ENCODE results near the gene TRIM8. TPM values are rescaled to one million over a fixed set of nuclear protein-coding genes. Genes with fewer than 3 reads are reported as not detected.

TRIM8 gene
- total and polyA plus RNA-seq, 5 experiments from 2014 or later: 27.5 to 67.3 (median 53.2) TPM

- ATAC-seq (peak; percentile 57 to 75), DNase-seq (peak; percentile 89 to 99 (median 96))
- Mint-ChIP-seq H3K9me3 (no peaks in the 10 kb centered on the region), H3K36me3 (no peaks in the 10 kb centered on the region), H3K4me1 (peaks cover 15 to 20% (median 17%) of the 10 kb centered on the region in 4 donors), H3K4me3 (peak overlapping the region; percentile 84 to 98 (median 92)), H3K27ac (peak overlapping the region; percentile 87 to 98 (median 96)), H3K27me3 (no peaks in the 10 kb centered on the region)
- POLR2A ChIA-PET: interaction anchor here (0.5 to 1.8 kb wide), 20 partner anchors 14 to 824 kb away, joined by 3 to 26 read pairs (median 4); partner anchors contain the start of genes ACTR1A, ARL3, NFKB2 and OGA
Measured at GRCh38 chr10:102641880-102642735, 2.2 kb upstream of the TRIM8 start.

- no peaks in the 10 kb centered on the region for H3K27me3 Mint-ChIP-seq
Measured at GRCh38 chr10:102642736-102643335, 1.4 kb upstream of the TRIM8 start.

GRCh38 chr10:102643336-102644065 is 778 bp upstream of the TRIM8 start:
- peak overlapping the region; percentile 37 to 96 (median 94) for H3K27ac Mint-ChIP-seq
- peaks cover 29 to 33% (median 31%) of the 10 kb centered on the region in 4 donors for H3K4me1 Mint-ChIP-seq
- H3K9me3 Mint-ChIP-seq: no peaks in the 10 kb centered on the region
- POLR2A ChIA-PET: interaction anchor here (0.6 to 15.9 kb wide), 21 partner anchors 16 to 275 kb away, joined by 3 to 624 read pairs (median 9); partner anchors contain the start of genes ACTR1A, ARL3, C10orf95 and CNNM2
- no peaks in the 10 kb centered on the region for H3K27me3 Mint-ChIP-seq
- ATAC-seq (peak in 1 of 2 donors; percentile 2), DNase-seq (peak in 8 of 10 donors; percentile 21 to 63 (median 31))
- H3K36me3 Mint-ChIP-seq: no peaks in the 10 kb centered on the region
- H3K4me3 Mint-ChIP-seq: peak overlapping the region; percentile 84 to 98 (median 93)

More at GRCh38 chr10:102642736-102643335, 1.4 kb upstream of the TRIM8 start:
- Mint-ChIP-seq H3K27ac (peak overlapping the region; percentile 78 to 96 (median 94)), H3K4me1 (peaks cover 22 to 26% (median 24%) of the 10 kb centered on the region in 4 donors), H3K9me3 (no peaks in the 10 kb centered on the region), H3K36me3 (no peaks in the 10 kb centered on the region), H3K4me3 (peak overlapping the region; percentile 84 to 98 (median 93))
- POLR2A ChIA-PET: interaction anchor here (0.5 to 1.8 kb wide), 17 partner anchors 14 to 550 kb away, joined by 3 to 26 read pairs (median 5); partner anchors contain the start of genes ACTR1A, ARL3, NFKB2 and SFXN2
- ATAC-seq (no peak), DNase-seq (peak in 6 of 10 donors; percentile 38 to 74 (median 52))

GRCh38 chr10:102644646-102645387 is 538 bp downstream of the TRIM8 start:
- Mint-ChIP-seq H3K27me3 (no peaks in the 10 kb centered on the region), H3K36me3 (peaks cover 0 to 3% (median 0%) of the 10 kb centered on the region in 3 donors), H3K4me3 (peak overlapping the region; percentile 92 to 99 (median 98)), H3K4me1 (peaks cover 37 to 46% (median 41%) of the 10 kb centered on the region in 4 donors), H3K9me3 (no peaks in the 10 kb centered on the region), H3K27ac (peak overlapping the region; percentile 92 to 99 (median 97))
- ATAC-seq (peak; percentile 46 to 50), DNase-seq (peak; percentile 74 to 91 (median 81))
- POLR2A ChIA-PET: interaction anchor here (0.6 to 15.9 kb wide), 30 partner anchors 9 to 636 kb away, joined by 3 to 624 read pairs (median 6); partner anchors contain the start of genes ACTR1A, ARL3, C10orf95 and CNNM2

GRCh38 chr10:102645388-102645740 is 1.1 kb downstream of the TRIM8 start:
- ATAC-seq: peak in 1 of 2 donors; percentile 3
- H3K4me3 Mint-ChIP-seq: peak overlapping the region; percentile 92 to 99 (median 98)

GRCh38 chr10:102645741-102646609 is 1.7 kb downstream of the TRIM8 start:
- Mint-ChIP-seq H3K4me3 (peak overlapping the region; percentile 92 to 99 (median 98)), H3K4me1 (peaks cover 43 to 57% (median 52%) of the 10 kb centered on the region in 4 donors), H3K9me3 (no peaks in the 10 kb centered on the region), H3K27ac (peak overlapping the region; percentile 92 to 99 (median 97)), H3K27me3 (no peaks in the 10 kb centered on the region), H3K36me3 (peaks cover 0 to 3% (median 0%) of the 10 kb centered on the region in 3 donors)
- ATAC-seq: peak; percentile 24 to 29
- peak; percentile 33 to 88 (median 66) for DNase-seq
- POLR2A ChIA-PET: interaction anchor here (0.6 to 15.9 kb wide), 24 partner anchors 11 to 635 kb away, joined by 3 to 624 read pairs (median 6); partner anchors contain the start of genes ACTR1A, ARL3, C10orf95 and GBF1

More at GRCh38 chr10:102645388-102645740, 1.1 kb downstream of the TRIM8 start:
- no peaks in the 10 kb centered on the region for H3K27me3 Mint-ChIP-seq
- H3K36me3 Mint-ChIP-seq: peaks cover 0 to 3% (median 0%) of the 10 kb centered on the region in 3 donors
- POLR2A ChIA-PET: interaction anchor here (0.6 to 15.9 kb wide), 25 partner anchors 10 to 635 kb away, joined by 3 to 624 read pairs (median 6); partner anchors contain the start of genes ACTR1A, ARL3, C10orf95 and GBF1
- peak in 6 of 10 donors; percentile 29 to 73 (median 36) for DNase-seq
- H3K27ac Mint-ChIP-seq: peak overlapping the region; percentile 92 to 99 (median 97)
- peaks cover 38 to 51% (median 46%) of the 10 kb centered on the region in 4 donors for H3K4me1 Mint-ChIP-seq
- H3K9me3 Mint-ChIP-seq: no peaks in the 10 kb centered on the region

- POLR2A ChIA-PET: interaction anchor here (0.6 to 15.9 kb wide), 13 partner anchors 11 to 402 kb away, joined by 3 to 624 read pairs (median 18); partner anchors contain the start of genes ACTR1A, ARL3, GBF1 and NFKB2
- no peaks in the 10 kb centered on the region for H3K27me3 Mint-ChIP-seq
- H3K36me3 Mint-ChIP-seq: peaks cover 0 to 3% (median 0%) of the 10 kb centered on the region in 3 donors
- H3K4me3 Mint-ChIP-seq: peak overlapping the region; percentile 92 to 99 (median 98)
- peak in 7 of 10 donors; percentile 33 to 74 (median 53) for DNase-seq
- no peaks in the 10 kb centered on the region for H3K9me3 Mint-ChIP-seq
- peaks cover 42 to 62% (median 57%) of the 10 kb centered on the region in 4 donors for H3K4me1 Mint-ChIP-seq
- H3K27ac Mint-ChIP-seq: peak overlapping the region; percentile 92 to 99 (median 97)
- ATAC-seq: no peak
Measured at GRCh38 chr10:102646610-102647442, 2.5 kb downstream of the TRIM8 start.

GRCh38 chr10:102647443-102648268 is 3.4 kb downstream of the TRIM8 start:
- DNase-seq: no peak
- Mint-ChIP-seq H3K4me3 (peak overlapping the region; percentile 92 to 99 (median 98)), H3K4me1 (peaks cover 49 to 70% (median 63%) of the 10 kb centered on the region in 4 donors), H3K27me3 (no peaks in the 10 kb centered on the region), H3K9me3 (no peaks in the 10 kb centered on the region), H3K36me3 (peaks cover 0 to 3% (median 0%) of the 10 kb centered on the region in 3 donors), H3K27ac (peak overlapping the region; percentile 92 to 99 (median 97))
- no peak for ATAC-seq
- POLR2A ChIA-PET: interaction anchor here (3.8 to 15.9 kb wide), 5 partner anchors 18 to 144 kb away, joined by 24 to 624 read pairs (median 43); partner anchors contain the start of genes ACTR1A, ARL3, SFXN2 and SUFU
